IPS-20b (cell line): ENCODE data around the gene NAT14.
"Not testable (repeated sequence)": the region's sequence is repeated elsewhere in the genome, so short reads cannot be mapped to it uniquely, and the experiment has no call there.

ENCODE experiments used
- H3K27ac ChIP-seq: one replicate; pipeline ENCODE4 v1.5.1; 2013; ENCODE audit warnings: low read length
- H3K27me3 ChIP-seq: 2 replicates; pipeline ENCODE4 v1.6.1; 2013; ENCODE audit warnings: mild to moderate bottlenecking, low read length, inconsistent platforms; ENCODE audit not compliant: insufficient read depth
- H3K36me3 ChIP-seq: 2 replicates; pipeline ENCODE4 v1.6.1; 2013; ENCODE audit warnings: low read depth, mild to moderate bottlenecking, inconsistent platforms, low read length, moderate library complexity; ENCODE audit not compliant: insufficient read depth
- H3K4me1 ChIP-seq: 2 replicates; pipeline ENCODE4 v1.6.1; 2013; ENCODE audit warnings: mild to moderate bottlenecking, control low read depth, inconsistent platforms, low read length, moderate library complexity; ENCODE audit not compliant: insufficient read depth
- H3K4me3 ChIP-seq: 2 replicates; pipeline ENCODE4 v1.5.1; 2013; ENCODE audit warnings: mild to moderate bottlenecking, low read length, inconsistent platforms
- H3K9ac ChIP-seq: 2 replicates; pipeline ENCODE4 v1.6.1; 2013; ENCODE audit warnings: low read depth, mild to moderate bottlenecking, inconsistent platforms, low read length, moderate library complexity
- H3K9me3 ChIP-seq: 2 replicates; pipeline ENCODE4 v1.6.1; 2013; ENCODE audit warnings: mild to moderate bottlenecking, low read depth, low read length, inconsistent platforms; ENCODE audit not compliant: insufficient read depth

Gene NAT14

GRCh38 chr19:55444646-55445045, 40.3 kb upstream of the NAT14 start:
- Histone ChIP-seq H3K9ac (no peak overlapping the region), H3K36me3 (no peaks in the 10 kb centered on the region), H3K9me3 (no peaks in the 10 kb centered on the region; the same call in 1 of the 2 replicates), H3K4me1 (peaks cover 8% of the 10 kb centered on the region; the same call in 1 of the 2 replicates), H3K27ac (no peak overlapping the region), H3K27me3 (peaks cover 100% of the 10 kb centered on the region), H3K4me3 (no peak overlapping the region)

DNA sequence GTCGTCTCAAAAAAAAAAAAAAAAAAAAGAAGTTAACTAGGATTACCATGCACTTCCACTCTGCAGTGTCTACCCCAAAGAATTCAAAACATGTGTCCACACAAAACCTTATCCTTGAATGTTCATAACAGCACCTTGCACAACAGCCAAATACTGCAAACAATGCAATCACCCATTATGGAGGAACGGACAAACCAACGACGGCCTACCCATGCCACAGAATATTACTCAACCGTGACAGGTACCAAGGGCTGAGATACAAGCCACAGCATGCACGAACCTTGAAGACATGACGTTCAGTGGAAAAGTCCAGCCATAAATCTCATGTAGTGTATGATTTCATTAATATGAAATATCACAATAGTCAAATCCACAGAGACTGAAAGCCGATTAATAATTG, 38.9 kb upstream of the NAT14 start:
- H3K9me3 ChIP-seq, result no peaks in the 10 kb centered on the region; the same call in 1 of the 2 replicates
- no peak overlapping the region for H3K9ac ChIP-seq
- peaks cover 100% of the 10 kb centered on the region for H3K27me3 ChIP-seq
- no peak overlapping the region for H3K4me3 ChIP-seq
- H3K36me3 ChIP-seq, result no peaks in the 10 kb centered on the region
- H3K27ac ChIP-seq, result no peak overlapping the region
- H3K4me1 ChIP-seq, result peaks cover 5% of the 10 kb centered on the region; the same call in 1 of the 2 replicates

- H3K9ac ChIP-seq, result no peak overlapping the region
- no peaks in the 10 kb centered on the region for H3K36me3 ChIP-seq
- H3K9me3 ChIP-seq, result no peaks in the 10 kb centered on the region; the same call in 1 of the 2 replicates
- peaks cover 100% of the 10 kb centered on the region for H3K27me3 ChIP-seq
- H3K27ac ChIP-seq, result no peak overlapping the region
- H3K4me1 ChIP-seq, result peaks cover 2% of the 10 kb centered on the region; the same call in 1 of the 2 replicates
- H3K4me3 ChIP-seq, result no peak overlapping the region
Measured at GRCh38 chr19:55447421-55448174, 37.4 kb upstream of the NAT14 start.

DNA sequence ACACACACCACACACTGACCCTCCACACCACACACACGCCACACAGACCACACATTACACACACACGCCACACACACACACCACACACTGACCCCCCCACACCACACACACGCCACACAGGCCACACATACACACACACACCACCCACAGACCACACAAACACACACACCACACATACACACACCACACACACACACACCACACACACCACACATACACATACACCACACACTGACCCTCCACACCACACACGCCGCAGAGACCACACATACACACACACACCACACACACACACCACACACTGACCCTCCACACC, 36.9 kb upstream of the NAT14 start:
- H3K9me3 ChIP-seq, H3K36me3 ChIP-seq, H3K4me1 ChIP-seq, H3K27ac ChIP-seq, H3K9ac ChIP-seq, H3K4me3 ChIP-seq: not testable (repeated sequence)
- peaks cover 95% of the 10 kb centered on the region for H3K27me3 ChIP-seq

DNA sequence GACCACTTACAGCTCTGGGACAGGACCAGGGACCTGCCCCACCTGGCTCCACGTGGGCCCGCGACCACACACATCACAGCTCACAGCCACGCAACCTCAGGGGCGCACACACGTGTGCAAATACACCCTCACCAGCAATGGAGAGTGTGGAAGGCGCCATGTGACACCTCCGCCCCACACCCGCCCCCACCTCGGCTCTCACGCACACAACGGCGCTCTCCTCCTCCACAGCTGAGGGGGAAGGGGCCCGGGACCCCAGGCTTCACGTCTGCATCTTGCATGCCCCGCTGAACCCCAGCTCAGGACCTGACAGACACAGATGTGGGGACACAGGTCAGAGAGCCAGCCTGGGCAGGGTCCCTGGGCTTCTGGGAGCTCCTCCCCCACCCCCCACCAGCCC, 35.5 kb upstream of the NAT14 start:
- Histone ChIP-seq H3K9me3 (no peaks in the 10 kb centered on the region; the same call in 1 of the 2 replicates), H3K36me3 (peaks cover 4% of the 10 kb centered on the region; the same call in 1 of the 2 replicates), H3K4me1 (peaks cover 2% of the 10 kb centered on the region; the same call in 1 of the 2 replicates), H3K27me3 (peaks cover 81% of the 10 kb centered on the region), H3K9ac (no peak overlapping the region), H3K4me3 (no peak overlapping the region), H3K27ac (no peak overlapping the region)

DNA sequence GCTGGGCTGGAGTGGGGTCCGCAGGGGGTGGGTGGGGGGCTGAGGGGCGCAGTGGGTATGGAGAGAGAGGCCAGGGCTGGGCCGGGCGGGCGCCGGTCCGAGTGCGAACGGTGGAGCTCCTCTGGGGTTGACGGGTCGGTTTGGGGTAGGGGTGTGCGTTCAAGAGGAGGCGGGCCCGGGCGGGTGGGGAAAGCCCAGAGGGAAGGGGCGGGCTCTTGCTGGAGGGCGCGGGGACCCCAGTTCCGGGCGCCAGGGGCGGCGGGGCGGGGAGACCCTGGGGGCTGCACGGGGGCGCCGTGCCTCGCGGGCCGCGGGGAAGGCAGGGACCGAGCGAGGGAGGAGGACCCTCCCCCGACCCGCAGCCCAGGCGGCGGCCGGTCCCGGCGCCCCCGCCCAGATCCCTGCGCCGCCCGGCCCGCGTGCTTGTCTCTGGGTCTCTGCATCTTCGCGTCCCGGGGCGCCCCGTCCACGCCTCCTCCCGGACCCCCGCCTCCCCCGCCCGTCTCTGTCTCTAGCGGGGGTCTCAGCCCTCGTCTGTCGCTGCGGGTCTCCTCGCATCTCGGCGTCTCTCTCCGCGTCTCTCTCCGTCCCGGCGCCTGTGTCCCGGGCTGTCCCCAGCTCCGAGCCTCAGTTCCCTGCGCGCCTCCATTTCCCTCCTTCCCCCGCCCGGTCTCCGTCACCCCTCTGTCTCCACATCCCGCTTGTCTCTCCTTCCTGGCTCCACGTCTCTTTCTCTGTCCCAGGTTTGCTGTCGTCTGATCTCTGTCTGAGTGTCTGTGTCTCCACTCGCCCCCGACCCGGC, 33.6 kb upstream of the NAT14 start:
- Histone ChIP-seq H3K4me3 (peak overlapping the region; percentile 60), H3K4me1 (peaks cover 2% of the 10 kb centered on the region; the same call in 1 of the 2 replicates), H3K9me3 (no peaks in the 10 kb centered on the region), H3K27me3 (peaks cover 62% of the 10 kb centered on the region), H3K36me3 (peaks cover 4% of the 10 kb centered on the region; the same call in 1 of the 2 replicates), H3K27ac (no peak overlapping the region), H3K9ac (no peak overlapping the region)

GRCh38 chr19:55451965-55452748, 32.8 kb upstream of the NAT14 start:
- Histone ChIP-seq H3K27ac (no peak overlapping the region), H3K27me3 (peaks cover 55% of the 10 kb centered on the region), H3K9ac (no peak overlapping the region), H3K9me3 (no peaks in the 10 kb centered on the region), H3K4me1 (peaks cover 2% of the 10 kb centered on the region; the same call in 1 of the 2 replicates), H3K36me3 (peaks cover 9% of the 10 kb centered on the region; the same call in 1 of the 2 replicates), H3K4me3 (peak overlapping the region; percentile 60)

DNA sequence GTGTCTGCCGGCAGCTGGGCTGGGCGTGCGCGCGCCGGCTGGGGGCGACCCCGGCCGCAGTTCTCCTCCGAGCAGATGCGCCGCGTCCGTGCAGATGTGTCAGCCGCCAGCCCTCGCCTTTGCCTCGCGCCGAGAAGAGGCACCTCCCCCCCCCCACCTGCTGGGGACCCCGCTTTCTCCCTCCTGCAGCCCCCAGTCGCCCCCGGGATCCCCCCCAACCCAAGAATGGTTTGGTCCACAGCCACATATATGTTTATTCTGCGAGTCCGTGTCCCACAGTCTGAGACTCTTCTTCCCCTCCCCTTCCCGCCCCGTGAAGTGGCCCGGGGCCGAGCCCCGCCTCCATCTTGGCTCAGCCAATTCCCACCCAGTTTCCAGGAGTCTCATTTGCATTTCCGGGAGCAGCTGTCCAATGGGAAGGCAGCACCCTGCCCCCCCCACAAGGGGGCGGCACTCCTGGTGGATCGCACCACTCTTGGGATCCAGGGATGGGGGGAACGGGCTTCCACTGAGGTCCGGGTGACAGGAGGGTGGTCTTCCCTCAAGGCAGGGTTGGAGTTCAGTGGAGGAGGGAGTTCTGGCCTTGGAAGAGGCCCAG, 32.1 kb upstream of the NAT14 start:
- Histone ChIP-seq H3K4me1 (peaks cover 2% of the 10 kb centered on the region; the same call in 1 of the 2 replicates), H3K27me3 (peaks cover 48% of the 10 kb centered on the region), H3K9me3 (no peaks in the 10 kb centered on the region), H3K9ac (no peak overlapping the region), H3K4me3 (peak overlapping the region; percentile 52; the same call in 1 of the 2 replicates), H3K36me3 (peaks cover 9% of the 10 kb centered on the region; the same call in 1 of the 2 replicates), H3K27ac (no peak overlapping the region)

GRCh38 chr19:55453511-55454260, 31.3 kb upstream of the NAT14 start:
- no peak overlapping the region for H3K4me3 ChIP-seq
- no peak overlapping the region for H3K27ac ChIP-seq
- peaks cover 2% of the 10 kb centered on the region; the same call in 1 of the 2 replicates for H3K4me1 ChIP-seq
- no peaks in the 10 kb centered on the region for H3K9me3 ChIP-seq
- no peak overlapping the region for H3K9ac ChIP-seq
- peaks cover 39% of the 10 kb centered on the region for H3K27me3 ChIP-seq
- peaks cover 9% of the 10 kb centered on the region; the same call in 1 of the 2 replicates for H3K36me3 ChIP-seq

- H3K27ac ChIP-seq, result no peak overlapping the region
- peaks cover 28% of the 10 kb centered on the region for H3K27me3 ChIP-seq
- no peak overlapping the region for H3K9ac ChIP-seq
- no peak overlapping the region for H3K4me3 ChIP-seq
- H3K36me3 ChIP-seq, result peaks cover 9% of the 10 kb centered on the region; the same call in 1 of the 2 replicates
- H3K9me3 ChIP-seq, result no peaks in the 10 kb centered on the region
- peaks cover 3% of the 10 kb centered on the region; the same call in 1 of the 2 replicates for H3K4me1 ChIP-seq
Measured at GRCh38 chr19:55454787-55455243, 30.2 kb upstream of the NAT14 start.
